HepG2 (cell line): ENCODE measurements around the gene CLEC16A. TPM values are rescaled to one million over a fixed set of nuclear protein-coding genes. Genes with fewer than 3 reads are reported as not detected.

Experiments used
- ATAC-seq: fragments of 200-7000 bp; cut with Tn5 transposase; 3 replicates; pipeline ENCODE4 v1.9.1; 2020; ENCODE audit warnings: mild to moderate bottlenecking, moderate library complexity
- BruUV-seq: library from RNA; stranded (reverse); fragments of 400-500 nt; replicated peaks from 2 replicates; lab custom pipeline; 2021; lab: Mats Ljungman, UMichigan
- CTCF ChIA-PET: fragments of 300-600 bp; formaldehyde crosslinking; extraction: SDS; loops from one replicate; lab custom pipeline; 2021; ENCODE audit warnings: low total read pairs, inconsistent platforms, low intra/inter-chr PET ratio; lab: Yijun Ruan, JAX
- POLR2A ChIA-PET: fragments of 350-600 bp; sonication (Branson Sonifier 250); formaldehyde crosslinking; loops from one replicate; lab custom pipeline; 2020; ENCODE audit warnings: antibody characterized with exemption, inconsistent platforms; lab: Yijun Ruan, JAX
- DNase-seq: peaks from one replicate; pipeline ENCODE4 v3.0.0-alpha.2; 2015; ENCODE audit warnings: low spot score
- FAIRE-seq: peaks from 3 replicates; lab custom pipeline; 2011; peaks lifted over from hg19 to GRCh38; lab: Jason Lieb, UNC
- H2AFZ ChIP-seq: one replicate; pipeline ENCODE4 v1.6.1; 2011; ENCODE audit warnings: low read length, inconsistent platforms
- H3K27ac ChIP-seq: fragments of 300-600 bp; 3 replicates; pipeline ENCODE4 v1.8.0; 2011; ENCODE audit warnings: mixed run types, mild to moderate bottlenecking, mixed read lengths, low read length, inconsistent platforms; ENCODE audit not compliant: insufficient read depth; ENCODE audit errors: extremely low read length
- H3K27me3 ChIP-seq, 2 experiments: fragments of 200-600 bp in 1 of 2; 2 replicates in 1 of 2; 3 replicates in 1 of 2; pipeline versions ENCODE4 v1.6.0 to v1.8.0; 2011; ENCODE audit warnings: low read length in 2 of 2, mild to moderate bottlenecking in 2 of 2, moderate library complexity in 2 of 2, inconsistent platforms in 1 of 2; ENCODE audit not compliant: insufficient read depth in 2 of 2, control insufficient read depth in 1 of 2
- H3K36me3 ChIP-seq, 2 experiments: fragments of 200-600 bp in 1 of 2; replicated peaks in 1 of 2; 2 replicates in 1 of 2; 3 replicates in 1 of 2; pipeline versions ENCODE4 v1.5.1 to v1.8.0; 2011; ENCODE audit warnings: low read length in 2 of 2, inconsistent platforms in 1 of 2; ENCODE audit not compliant: insufficient read depth in 2 of 2, control insufficient read depth in 1 of 2
- H3K4me1 ChIP-seq: 2 replicates; pipeline ENCODE4 v1.5.1; 2012; ENCODE audit warnings: low read length, inconsistent platforms; ENCODE audit not compliant: insufficient read depth
- H3K4me2 ChIP-seq: 2 replicates; pipeline ENCODE4 v1.6.0; 2011; ENCODE audit warnings: low read depth, low read length, inconsistent platforms
- H3K4me3 ChIP-seq, 3 experiments: fragments of 200-600 bp in 1 of 3; sonication (generic), shearing (Covaris generic) in 1 of 3; replicated peaks in 1 of 3; 2 replicates each; pipeline ENCODE4 v1.5.1; 2011 to 2016; ENCODE audit warnings: low read length in 3 of 3, inconsistent platforms in 2 of 3, low read depth in 2 of 3, mild to moderate bottlenecking in 2 of 3, control low read depth in 1 of 3, mixed read lengths in 1 of 3; ENCODE audit not compliant: insufficient read depth in 1 of 3
- H3K79me2 ChIP-seq: one replicate; pipeline ENCODE4 v1.6.1; 2011; ENCODE audit warnings: low read length, inconsistent platforms; ENCODE audit not compliant: insufficient read depth
- H3K9ac ChIP-seq: 2 replicates; pipeline ENCODE4 v1.6.0; 2011; ENCODE audit warnings: mild to moderate bottlenecking, low read depth, low read length, inconsistent platforms; ENCODE audit not compliant: insufficient read depth
- H3K9me3 ChIP-seq: 2 replicates; pipeline ENCODE4 v1.5.1; 2012; ENCODE audit warnings: mild to moderate bottlenecking, low read length
- H4K20me1 ChIP-seq: 2 replicates; pipeline ENCODE4 v1.6.0; 2011; ENCODE audit warnings: inconsistent platforms, mild to moderate bottlenecking, low read length, moderate library complexity; ENCODE audit not compliant: insufficient read depth
- ARID2 ChIP-seq: sonication (generic); formaldehyde crosslinking; IDR thresholded peaks from 2 replicates; pipeline ENCODE4 v1.8.1; 2022; ENCODE audit warnings: mild to moderate bottlenecking, missing genetic modification reagents, borderline replicate concordance
- ARNT ChIP-seq: fragments of 450-650 bp; IDR thresholded peaks from 2 replicates; pipeline ENCODE4 v1.6.1; 2017
- ARNTL ChIP-seq: sonication (generic); formaldehyde crosslinking; IDR thresholded peaks from 2 replicates; pipeline ENCODE4 v1.4.0; 2020; ENCODE audit warnings: mild to moderate bottlenecking, missing genetic modification reagents
- DNMT3B ChIP-seq: conservative IDR thresholded peaks from 2 replicates; pipeline ENCODE4 v1.6.1; 2016; ENCODE audit warnings: missing biosample characterization, control low read depth
- FOSL1 ChIP-seq: sonication (generic); formaldehyde crosslinking; IDR thresholded peaks from 2 replicates; pipeline ENCODE4 v1.9.0; 2021; ENCODE audit warnings: missing genetic modification reagents, borderline replicate concordance
- GPN1 ChIP-seq: sonication (generic); formaldehyde crosslinking; IDR thresholded peaks from 2 replicates; pipeline ENCODE4 v1.5.1; 2020; ENCODE audit warnings: missing genetic modification reagents, borderline replicate concordance
- HMG20B ChIP-seq: conservative IDR thresholded peaks from 2 replicates; pipeline ENCODE4 v1.6.1; 2016; ENCODE audit warnings: missing genetic modification reagents, missing compliant biosample characterization
- JDP2 ChIP-seq: sonication (generic); formaldehyde crosslinking; IDR thresholded peaks from 2 replicates; pipeline ENCODE4 v1.8.1; 2022; ENCODE audit warnings: missing genetic modification reagents, borderline replicate concordance
- KMT2A ChIP-seq: sonication (generic); formaldehyde crosslinking; IDR thresholded peaks from 2 replicates; pipeline ENCODE4 v1.4.0; 2020; ENCODE audit warnings: missing genetic modification reagents
- MATR3 ChIP-seq: sonication (generic); formaldehyde crosslinking; IDR thresholded peaks from 2 replicates; pipeline ENCODE4 v1.4.0; 2020; ENCODE audit warnings: missing genetic modification reagents
- PCBP2 ChIP-seq: fragments of 200-400 bp; formaldehyde crosslinking; optimal IDR thresholded peaks from 2 replicates; pipeline ENCODE3; 2018; ENCODE audit warnings: low read length, low read depth; ENCODE audit not compliant: poor library complexity, severe bottlenecking
- SMAD9 ChIP-seq: sonication (generic); formaldehyde crosslinking; IDR thresholded peaks from 2 replicates; pipeline ENCODE4 v1.5.1; 2020; ENCODE audit warnings: mild to moderate bottlenecking, missing genetic modification reagents
- ZFX ChIP-seq: sonication (generic); formaldehyde crosslinking; IDR thresholded peaks from 2 replicates; pipeline ENCODE4 v1.4.0; 2020; ENCODE audit warnings: mild to moderate bottlenecking, low read depth, missing genetic modification reagents, moderate library complexity
- ZNF34 ChIP-seq: sonication (generic); formaldehyde crosslinking; IDR thresholded peaks from 2 replicates; pipeline ENCODE4 v1.4.0; 2020; ENCODE audit warnings: mild to moderate bottlenecking, missing genetic modification reagents, borderline replicate concordance
- ZNF7 ChIP-seq: IDR thresholded peaks from 2 replicates; pipeline ENCODE4 v1.6.1; 2016; ENCODE audit warnings: missing biosample characterization, missing genetic modification reagents
- ZSCAN25 ChIP-seq: sonication (generic); formaldehyde crosslinking; IDR thresholded peaks from 2 replicates; pipeline ENCODE4 v1.8.0; 2022; ENCODE audit warnings: mild to moderate bottlenecking, missing genetic modification reagents
- WGBS: methylation state at CpG from one replicate; pipeline ENCODE4 v1.1.6; 2017; ENCODE audit warnings: low lambda C conversion rate; 5-methylcytosine and 5-hydroxymethylcytosine counted together
- in situ Hi-C: cut with HindIII; loops from 2 replicates; pipeline ENCODE4 v1.10.0; 2017; ENCODE audit warnings: low pct_unique_long_range_greater_than_20kb; ENCODE audit not compliant: extremely low pct_ligation_motif_present
- intact Hi-C: fragments of 100-400 bp; cut with micrococcal nuclease; formaldehyde crosslinking; loops from one replicate; pipeline ENCODE4 v1.10.0; 2022; ENCODE audit not compliant: unreplicated experiment
- polyA plus RNA-seq, 8 experiments: library from polyadenylated mRNA; depleted of rRNA in 3 of 8; stranded (reverse) in 7 of 8; unstranded in 1 of 8; fragments of >200 nt; fragmentation: Illumina TruSeq in 4 of 8; extraction: Trizol in 4 of 8; gene quantifications; 2 replicates each; pipeline versions ENCODE4 v1.2.1 to v1.2.3, GENCODE V29; 2011 to 2016; ENCODE audit warnings: low read depth in 4 of 8, missing spikeins in 1 of 8, mixed read lengths in 1 of 8; ENCODE audit not compliant: insufficient read depth in 1 of 8
- total RNA-seq, 5 experiments: library from RNA; depleted of rRNA; stranded (reverse); fragments of >200 nt; fragmentation: Illumina TruSeq; extraction: Trizol; gene quantifications; 2 replicates each; pipeline ENCODE4 v1.2.3, GENCODE V29; 2016; ENCODE audit warnings: low read depth in 1 of 5
- TF ChIP-seq, protein P1 (sequence below): sonication (generic); formaldehyde crosslinking; IDR thresholded peaks from 2 replicates; pipeline ENCODE4 v1.4.0; 2020; ENCODE audit warnings: mild to moderate bottlenecking, low read depth, missing genetic modification reagents
- TF ChIP-seq, protein P2 (sequence below): IDR thresholded peaks from 2 replicates; pipeline ENCODE4 v1.4.0; 2020; ENCODE audit warnings: mild to moderate bottlenecking, missing genetic modification reagents

The CLEC16A gene
- total and polyA plus RNA-seq, 2 of the 13 experiments (the other 11 are each of a cell fraction or from before 2014, with no cell fraction given) = 8.5 to 10.3 TPM

DNA sequence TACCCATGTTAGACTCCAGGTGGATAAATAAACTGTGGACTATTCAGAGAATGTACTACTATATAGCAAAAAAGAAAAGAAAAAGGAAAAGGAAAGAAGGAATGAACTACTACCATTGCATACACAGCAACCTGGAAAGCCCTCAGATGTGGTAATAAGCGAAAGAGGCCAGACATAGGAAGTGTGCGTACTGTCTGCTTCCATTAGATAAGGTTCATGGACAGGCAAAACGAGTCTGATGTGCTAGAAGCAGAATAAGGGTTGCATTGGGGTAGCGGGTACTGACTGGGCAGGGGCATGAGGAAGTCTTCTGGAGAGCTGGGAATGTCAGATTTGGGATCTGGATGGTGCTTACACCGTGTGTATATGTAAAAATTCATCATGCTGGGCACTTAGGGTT is 21.8 kb downstream of the CLEC16A start:
- Histone ChIP-seq H3K9me3 (no peaks in the 10 kb centered on the region), H3K9ac (no peak overlapping the region), H3K4me1 (peaks cover 14% of the 10 kb centered on the region), H3K36me3 (peaks cover 14 to 30% of the 10 kb centered on the region in 2 experiments), H2AFZ (no peak overlapping the region), H3K27me3 (no peaks in the 10 kb centered on the region), H3K27ac (no peak overlapping the region), H4K20me1 (no peaks in the 10 kb centered on the region; the same call in 1 of the 2 replicates), H3K4me2 (no peak overlapping the region), H3K79me2 (no peaks in the 10 kb centered on the region), H3K4me3 (no peak overlapping the region)
- in situ Hi-C loops = loop anchor here (5.0 to 10.0 kb wide), 2 partner anchors 291 to 399 kb away; partner anchors contain the start of gene SOCS1
- FAIRE-seq = no peak
- intact Hi-C loops = no loop called here
- CTCF ChIA-PET = no interaction called here
- BruUV-seq = no TSS peak
- no peak for ATAC-seq
- 86% methylated on average over 5 of the region's 5 CpGs for WGBS
- TF ChIP-seq ZNF7 (CRISPR knock-in tag) = no peak
- TF ChIP-seq PCBP2 = no peak
- TF ChIP-seq, protein P1, sequence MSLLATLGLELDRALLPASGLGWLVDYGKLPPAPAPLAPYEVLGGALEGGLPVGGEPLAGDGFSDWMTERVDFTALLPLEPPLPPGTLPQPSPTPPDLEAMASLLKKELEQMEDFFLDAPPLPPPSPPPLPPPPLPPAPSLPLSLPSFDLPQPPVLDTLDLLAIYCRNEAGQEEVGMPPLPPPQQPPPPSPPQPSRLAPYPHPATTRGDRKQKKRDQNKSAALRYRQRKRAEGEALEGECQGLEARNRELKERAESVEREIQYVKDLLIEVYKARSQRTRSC (CRISPR knock-in tag) = no peak
- TF ChIP-seq ZFX = no peak
- TF ChIP-seq ARNT = no peak
- no peak for TF ChIP-seq FOSL1
- TF ChIP-seq, protein P2, sequence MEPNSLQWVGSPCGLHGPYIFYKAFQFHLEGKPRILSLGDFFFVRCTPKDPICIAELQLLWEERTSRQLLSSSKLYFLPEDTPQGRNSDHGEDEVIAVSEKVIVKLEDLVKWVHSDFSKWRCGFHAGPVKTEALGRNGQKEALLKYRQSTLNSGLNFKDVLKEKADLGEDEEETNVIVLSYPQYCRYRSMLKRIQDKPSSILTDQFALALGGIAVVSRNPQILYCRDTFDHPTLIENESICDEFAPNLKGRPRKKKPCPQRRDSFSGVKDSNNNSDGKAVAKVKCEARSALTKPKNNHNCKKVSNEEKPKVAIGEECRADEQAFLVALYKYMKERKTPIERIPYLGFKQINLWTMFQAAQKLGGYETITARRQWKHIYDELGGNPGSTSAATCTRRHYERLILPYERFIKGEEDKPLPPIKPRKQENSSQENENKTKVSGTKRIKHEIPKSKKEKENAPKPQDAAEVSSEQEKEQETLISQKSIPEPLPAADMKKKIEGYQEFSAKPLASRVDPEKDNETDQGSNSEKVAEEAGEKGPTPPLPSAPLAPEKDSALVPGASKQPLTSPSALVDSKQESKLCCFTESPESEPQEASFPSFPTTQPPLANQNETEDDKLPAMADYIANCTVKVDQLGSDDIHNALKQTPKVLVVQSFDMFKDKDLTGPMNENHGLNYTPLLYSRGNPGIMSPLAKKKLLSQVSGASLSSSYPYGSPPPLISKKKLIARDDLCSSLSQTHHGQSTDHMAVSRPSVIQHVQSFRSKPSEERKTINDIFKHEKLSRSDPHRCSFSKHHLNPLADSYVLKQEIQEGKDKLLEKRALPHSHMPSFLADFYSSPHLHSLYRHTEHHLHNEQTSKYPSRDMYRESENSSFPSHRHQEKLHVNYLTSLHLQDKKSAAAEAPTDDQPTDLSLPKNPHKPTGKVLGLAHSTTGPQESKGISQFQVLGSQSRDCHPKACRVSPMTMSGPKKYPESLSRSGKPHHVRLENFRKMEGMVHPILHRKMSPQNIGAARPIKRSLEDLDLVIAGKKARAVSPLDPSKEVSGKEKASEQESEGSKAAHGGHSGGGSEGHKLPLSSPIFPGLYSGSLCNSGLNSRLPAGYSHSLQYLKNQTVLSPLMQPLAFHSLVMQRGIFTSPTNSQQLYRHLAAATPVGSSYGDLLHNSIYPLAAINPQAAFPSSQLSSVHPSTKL (CRISPR knock-in tag) = no peak
- TF ChIP-seq GPN1 = no peak
- no peak for TF ChIP-seq KMT2A (CRISPR knock-in tag)
- TF ChIP-seq JDP2 (CRISPR knock-in tag) = no peak
- TF ChIP-seq SMAD9 (CRISPR knock-in tag) = no peak
- no peak for TF ChIP-seq HMG20B (CRISPR knock-in tag)
- TF ChIP-seq ZNF34 (CRISPR knock-in tag) = no peak
- no peak for TF ChIP-seq ARID2 (CRISPR knock-in tag)
- no peak for TF ChIP-seq MATR3 (CRISPR knock-in tag)
- no peak for TF ChIP-seq DNMT3B (CRISPR knock-in tag)
- TF ChIP-seq ZSCAN25 (CRISPR knock-in tag) = no peak
- no peak for TF ChIP-seq ARNTL (CRISPR knock-in tag)
- DNase-seq = no peak
- POLR2A ChIA-PET = interaction anchor here (0.5 kb wide), 1 partner anchor 916 kb away, joined by 3 read pairs; no protein-coding TSS in a partner anchor
